Measurements from ENCODE around the gene SIGLEC1. TPM values are rescaled to one million over a fixed set of nuclear protein-coding genes. Genes with fewer than 3 reads are reported as not detected.

The SIGLEC1 gene
- total RNA-seq, 2 experiments from 2014 or later, result not detected

- ChIA-PET POLR2A (no interaction called here), CTCF (interaction anchor here (0.7 to 5.5 kb wide), 13 partner anchors 7 to 159 kb away, joined by 3 to 32 read pairs (median 4); no protein-coding TSS in a partner anchor)
- Mint-ChIP-seq H3K27ac (no peak overlapping the region), H3K27me3 (no peaks in the 10 kb centered on the region), H3K4me3 (no peak overlapping the region), H3K9me3 (no peaks in the 10 kb centered on the region), H3K36me3 (ENCODE audit: low read depth) (no peaks in the 10 kb centered on the region), H3K4me1 (ENCODE audit: low read depth) (no peaks in the 10 kb centered on the region)
- ATAC-seq, result no peak
- intact Hi-C loops (cut with micrococcal nuclease), result no loop called here
- no peak for DNase-seq
- no peak for TF ChIP-seq CTCF (IDR thresholded peaks at IDR 0.05)
Measured at GRCh38 chr20:3696745-3697587, 15.4 kb downstream of the SIGLEC1 start.

GRCh38 chr20:3696200-3696599, 16.2 kb downstream of the SIGLEC1 start:
- no peaks in the 10 kb centered on the region for H3K27me3 Mint-ChIP-seq
- DNase-seq, result peak; percentile 25

GRCh38 chr20:3694864-3695263, 17.5 kb downstream of the SIGLEC1 start:
- ATAC-seq, result no peak
- Mint-ChIP-seq H3K27ac (no peak overlapping the region), H3K36me3 (ENCODE audit: low read depth) (no peaks in the 10 kb centered on the region), H3K9me3 (no peaks in the 10 kb centered on the region), H3K4me1 (ENCODE audit: low read depth) (no peaks in the 10 kb centered on the region), H3K27me3 (no peaks in the 10 kb centered on the region), H3K4me3 (no peak overlapping the region)
- TF ChIP-seq CTCF (IDR thresholded peaks at IDR 0.05), result no peak
- CTCF ChIA-PET, result interaction anchor here (0.8 to 4.7 kb wide), 4 partner anchors 13 to 135 kb away, joined by 3 to 32 read pairs (median 16); no protein-coding TSS in a partner anchor
- DNase-seq, result no peak
- intact Hi-C loops (cut with micrococcal nuclease), result no loop called here
- POLR2A ChIA-PET, result no interaction called here

More at GRCh38 chr20:3696200-3696599, 16.2 kb downstream of the SIGLEC1 start:
- Mint-ChIP-seq H3K9me3 (no peaks in the 10 kb centered on the region), H3K27ac (no peak overlapping the region), H3K4me3 (no peak overlapping the region), H3K4me1 (ENCODE audit: low read depth) (no peaks in the 10 kb centered on the region), H3K36me3 (ENCODE audit: low read depth) (no peaks in the 10 kb centered on the region)
- intact Hi-C loops (cut with micrococcal nuclease), result no loop called here
- peak; percentile 64 for TF ChIP-seq CTCF (IDR thresholded peaks at IDR 0.05)
- CTCF ChIA-PET, result interaction anchor here (0.7 to 5.5 kb wide), 13 partner anchors 8 to 160 kb away, joined by 3 to 32 read pairs (median 4); no protein-coding TSS in a partner anchor
- ATAC-seq, result no peak
- POLR2A ChIA-PET, result no interaction called here

- POLR2A ChIA-PET, result no interaction called here
- Mint-ChIP-seq H3K4me3 (no peak overlapping the region), H3K27me3 (no peaks in the 10 kb centered on the region), H3K4me1 (ENCODE audit: low read depth) (no peaks in the 10 kb centered on the region), H3K36me3 (ENCODE audit: low read depth) (no peaks in the 10 kb centered on the region), H3K27ac (no peak overlapping the region), H3K9me3 (no peaks in the 10 kb centered on the region)
- CTCF ChIA-PET, result interaction anchor here (4.1 kb wide), 1 partner anchor 17 kb away, joined by 25 read pairs; no protein-coding TSS in a partner anchor
- DNase-seq (no peak), ATAC-seq (no peak)
- no peak for TF ChIP-seq CTCF (IDR thresholded peaks at IDR 0.05)
- intact Hi-C loops (cut with micrococcal nuclease), result no loop called here
Measured at GRCh38 chr20:3693376-3693775, 19.0 kb downstream of the SIGLEC1 start.

- ChIA-PET POLR2A (no interaction called here), CTCF (interaction anchor here (4.1 kb wide), 1 partner anchor 18 kb away, joined by 25 read pairs; no protein-coding TSS in a partner anchor)
- DNase-seq (no peak), ATAC-seq (no peak)
- Mint-ChIP-seq H3K9me3 (no peaks in the 10 kb centered on the region), H3K27me3 (no peaks in the 10 kb centered on the region), H3K36me3 (ENCODE audit: low read depth) (no peaks in the 10 kb centered on the region), H3K4me1 (ENCODE audit: low read depth) (no peaks in the 10 kb centered on the region), H3K27ac (no peak overlapping the region), H3K4me3 (no peak overlapping the region)
- TF ChIP-seq CTCF (IDR thresholded peaks at IDR 0.05), result no peak
- intact Hi-C loops (cut with micrococcal nuclease), result no loop called here
Measured at GRCh38 chr20:3692706-3693294, 19.6 kb downstream of the SIGLEC1 start.
